Activated CD4-positive, CD25-positive, alpha-beta regulatory T cell treated with anti-CD3 and anti-CD28 coated beads, Interleukin-2, amount 50 U/mL, for 24 hours (primary cell): ENCODE results near the gene EHD4.

Experiments
- ATAC-seq, 2 donors: fragments of 150-1000 bp; cut with Tn5 transposase; one replicate each; pipeline ENCODE4 v1.10.0; 2021; ENCODE audit warnings: mild to moderate bottlenecking in 1 of 2, moderate library complexity in 1 of 2

The EHD4 gene

DNA sequence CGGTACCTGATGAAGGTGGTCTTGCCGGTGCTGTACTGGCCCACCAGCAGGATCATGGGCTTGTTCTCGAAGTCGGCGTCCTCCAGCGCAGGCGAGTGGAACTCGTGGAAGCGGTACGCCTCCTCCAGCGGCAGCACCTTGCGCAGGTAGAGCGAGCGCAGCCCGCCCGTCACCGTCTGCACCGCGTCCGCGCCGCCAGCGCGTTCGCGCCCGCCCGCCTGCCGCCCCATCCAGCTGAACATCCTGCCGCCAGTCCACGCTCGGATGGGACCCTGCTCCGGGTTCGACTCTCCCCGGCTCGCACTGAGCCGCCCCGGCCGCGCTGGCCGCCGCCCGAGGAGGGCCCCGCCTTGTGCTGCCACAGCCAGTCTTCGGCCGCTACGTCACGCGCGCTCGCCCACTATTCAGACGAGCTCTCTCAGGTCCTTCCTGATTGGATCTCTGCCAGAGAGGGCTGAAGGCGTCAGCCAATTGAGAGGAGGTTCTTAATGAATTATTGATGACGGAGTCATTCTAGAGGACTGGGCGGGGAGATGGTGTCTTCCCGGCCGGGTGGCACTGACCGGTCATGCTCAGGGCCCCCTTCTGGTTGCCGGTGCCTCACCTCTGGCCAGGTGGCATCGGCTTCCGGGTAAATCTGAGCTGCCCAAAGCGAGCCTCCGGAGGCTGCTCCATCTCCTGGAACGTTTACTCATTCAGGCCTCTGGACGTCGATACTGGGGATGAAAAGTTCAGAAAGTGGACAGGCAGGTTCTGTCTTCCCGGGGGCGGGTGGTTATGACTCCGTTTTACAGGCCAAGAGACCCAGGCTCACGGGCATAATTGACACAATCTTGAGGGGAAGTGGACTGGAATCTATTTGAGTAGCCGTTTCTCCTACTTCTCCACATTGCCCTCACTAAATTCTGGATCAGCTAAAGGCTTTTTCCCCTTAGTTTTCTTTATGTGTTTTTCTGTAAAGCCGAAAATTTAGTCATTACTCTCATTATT lies at the start of gene EHD4:
TSS of gene EHD4 (minus strand) at position 305 of the 990 bp plus-strand sequence. CDS start at position 242, 63 bp downstream.
- ATAC-seq = peak; percentile 84 to 86

DNA sequence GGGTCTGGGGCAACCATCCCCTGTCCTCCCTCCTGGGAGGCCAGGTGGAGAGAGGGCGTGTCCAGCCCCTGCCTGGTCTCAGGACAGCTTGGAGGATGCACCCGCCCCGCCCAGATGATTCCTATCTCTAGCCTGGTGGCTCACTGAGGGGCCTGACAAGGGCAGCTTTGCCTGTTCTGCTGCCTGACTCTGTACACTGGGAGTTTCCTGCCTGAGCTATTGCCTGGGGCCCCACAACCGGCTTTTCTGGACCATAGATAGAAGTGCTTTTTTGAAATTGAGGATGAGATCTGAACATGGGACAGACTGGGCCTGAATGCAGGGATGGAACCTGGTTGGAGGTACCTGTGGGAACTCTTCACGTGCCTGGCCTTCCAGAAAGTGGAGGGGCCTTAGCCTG lies 49.2 kb upstream of the EHD4 start:
- no peak for ATAC-seq

DNA sequence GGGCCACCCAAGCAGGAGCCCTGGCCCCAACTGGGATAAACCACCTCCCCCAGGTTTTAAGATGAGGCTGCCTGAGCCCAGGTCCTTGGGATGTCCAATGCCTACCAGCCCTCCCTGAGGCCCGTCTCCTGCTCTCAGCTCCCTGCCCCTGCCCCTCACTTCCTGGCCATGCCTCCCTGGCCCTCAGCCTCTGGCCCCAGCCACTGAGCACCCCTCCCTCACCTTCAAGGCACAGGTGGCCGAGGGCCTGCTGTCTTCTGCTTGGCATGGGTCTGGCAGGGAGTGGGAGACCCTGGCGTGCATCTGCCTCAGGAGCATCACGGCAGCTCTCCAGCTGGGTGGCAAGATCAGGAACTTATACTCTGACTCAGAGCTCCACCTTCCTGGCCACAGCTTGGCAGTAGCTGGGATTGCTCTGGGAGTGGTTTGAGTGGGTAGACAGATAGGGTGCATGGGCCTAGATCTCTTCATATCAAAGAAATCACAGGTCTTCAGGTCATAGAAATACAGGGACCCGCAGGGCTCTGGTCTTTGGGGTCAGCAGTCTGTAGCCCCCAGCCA lies 48.4 kb upstream of the EHD4 start, which contains the start of gene PLA2G4E:
TSS of gene PLA2G4E (minus strand) at position 330 of the 561 bp plus-strand sequence. CDS start at position 318, 12 bp downstream.
- ATAC-seq = no peak

DNA sequence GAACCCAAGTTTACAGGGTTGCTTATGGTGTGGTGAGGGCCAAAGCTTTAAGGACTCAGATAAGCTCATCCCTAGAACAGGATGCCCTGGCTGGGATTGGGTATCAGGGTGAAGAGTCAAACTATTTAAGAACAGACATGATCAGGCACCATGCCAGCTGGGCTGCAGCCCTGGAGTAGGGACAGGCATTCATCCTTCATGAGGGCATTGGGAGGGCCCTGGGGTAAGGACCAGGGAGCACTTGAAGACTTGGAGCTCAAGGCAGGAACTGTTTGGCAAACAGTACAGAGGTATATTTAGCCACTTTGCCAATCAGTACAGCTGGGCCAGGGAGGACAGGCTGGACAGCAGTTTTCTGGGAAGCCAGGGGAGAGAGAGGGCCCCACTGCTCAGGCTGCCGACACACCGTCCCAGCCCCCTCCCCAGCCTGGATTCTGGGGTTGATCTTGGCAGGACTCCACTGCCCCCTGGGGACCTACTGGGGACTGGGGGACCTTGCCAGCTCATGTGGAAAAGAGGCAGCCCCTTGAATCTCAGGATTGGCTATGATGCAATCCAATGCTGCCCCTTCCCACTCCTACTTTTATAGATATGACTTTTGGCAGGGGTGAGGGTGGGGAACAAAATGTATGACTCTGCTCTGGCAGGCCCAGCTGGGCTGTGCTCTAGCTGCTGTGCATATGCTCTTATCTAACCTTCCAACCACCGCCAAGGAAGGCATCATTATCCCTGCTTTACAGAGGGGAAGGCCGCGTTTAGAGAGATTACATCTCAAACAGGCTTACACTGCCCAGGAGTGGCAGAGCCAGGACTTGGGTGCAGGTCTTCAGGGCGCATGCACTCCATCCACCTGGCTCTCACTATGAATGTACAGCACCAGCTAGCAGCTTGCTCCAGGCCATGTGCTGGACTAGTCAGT lies 46.2 kb upstream of the EHD4 start:
- ATAC-seq = no peak

DNA sequence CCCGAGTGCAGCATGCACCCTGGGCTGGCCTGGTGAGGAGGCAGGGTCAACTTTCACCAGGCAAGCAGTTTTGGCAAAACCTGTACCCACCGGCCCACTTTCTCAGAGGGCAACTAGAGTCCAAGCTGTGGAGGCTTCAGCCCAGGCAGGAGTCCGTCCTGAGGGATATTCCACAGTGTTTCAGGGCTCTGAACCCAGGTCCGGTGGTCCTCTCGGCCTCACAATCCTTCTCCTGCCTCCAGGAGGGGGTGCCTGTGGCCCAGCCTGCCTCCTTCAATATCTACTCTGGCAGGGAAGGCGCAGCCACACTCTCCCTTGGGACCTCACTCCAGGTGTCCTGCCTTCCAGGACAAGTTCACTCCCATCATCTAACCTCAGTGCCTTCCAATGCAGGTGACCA lies 44.6 kb upstream of the EHD4 start:
- no peak for ATAC-seq

DNA sequence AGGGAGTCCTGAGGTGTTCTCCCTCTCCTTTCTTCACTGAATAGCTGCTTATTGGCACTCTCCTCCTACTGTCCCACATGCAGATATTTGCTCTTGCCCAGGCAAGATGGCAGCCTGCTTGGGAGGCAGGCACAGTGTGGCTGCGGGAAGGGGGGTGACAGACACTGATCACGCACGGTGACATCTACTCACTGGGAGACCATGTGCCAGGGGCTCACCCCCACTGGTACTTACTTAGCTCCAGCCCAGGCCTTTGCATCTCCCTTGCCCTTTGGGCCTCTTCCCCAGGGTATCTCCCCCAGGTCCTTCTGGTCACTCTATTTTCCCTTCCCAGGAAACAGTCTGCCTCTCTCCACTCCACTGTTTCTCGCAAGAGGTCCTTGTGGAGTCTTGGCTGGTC lies 42.0 kb upstream of the EHD4 start:
- ATAC-seq = no peak

DNA sequence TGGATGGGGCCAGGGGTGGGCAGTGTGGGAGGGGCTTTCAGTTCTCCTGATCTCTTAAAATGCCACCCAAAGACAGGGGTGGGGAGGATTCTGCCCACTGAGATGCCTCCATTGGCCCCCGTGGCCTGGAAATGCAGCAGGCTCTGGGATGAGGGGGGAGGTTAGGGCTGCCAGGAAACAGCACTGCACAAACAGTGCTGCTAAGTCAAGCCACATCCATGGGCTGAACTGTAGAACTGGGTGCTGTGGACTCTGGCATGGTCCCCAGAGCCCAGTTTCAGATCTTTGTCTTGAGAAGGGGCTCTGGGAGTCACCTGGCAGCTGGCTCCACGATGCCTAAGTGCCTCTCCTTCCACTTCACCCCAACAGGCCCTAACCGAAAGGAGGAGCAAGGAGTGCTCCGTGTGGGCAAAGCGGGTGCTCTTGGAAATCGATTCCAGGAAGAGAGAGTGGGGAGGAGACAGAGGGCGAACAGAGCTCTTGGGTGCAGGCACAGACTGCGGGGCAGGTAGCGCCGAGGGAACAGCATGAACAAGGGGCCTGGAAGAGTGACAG lies 40.6 kb upstream of the EHD4 start:
- ATAC-seq = no peak

DNA sequence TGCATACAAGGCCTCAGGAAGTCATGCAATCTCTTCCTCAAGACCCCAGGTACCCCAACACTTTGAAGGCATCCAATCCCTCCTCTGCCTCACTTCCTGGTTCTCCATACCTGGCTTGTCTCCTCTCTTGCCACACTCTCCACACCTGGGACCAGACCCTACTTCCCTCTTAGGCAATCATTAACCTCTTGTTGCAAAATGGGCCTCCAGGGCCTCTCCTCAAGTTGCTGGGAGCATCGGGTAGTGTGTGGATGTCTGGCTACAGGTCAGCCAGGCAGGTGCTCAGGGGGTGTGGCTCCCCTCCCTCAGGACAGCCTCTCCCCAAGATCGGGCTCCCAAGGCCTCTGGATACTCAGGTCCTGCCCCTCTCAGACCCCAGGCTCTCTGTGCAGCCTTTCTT lies 39.9 kb upstream of the EHD4 start:
- no peak for ATAC-seq

DNA sequence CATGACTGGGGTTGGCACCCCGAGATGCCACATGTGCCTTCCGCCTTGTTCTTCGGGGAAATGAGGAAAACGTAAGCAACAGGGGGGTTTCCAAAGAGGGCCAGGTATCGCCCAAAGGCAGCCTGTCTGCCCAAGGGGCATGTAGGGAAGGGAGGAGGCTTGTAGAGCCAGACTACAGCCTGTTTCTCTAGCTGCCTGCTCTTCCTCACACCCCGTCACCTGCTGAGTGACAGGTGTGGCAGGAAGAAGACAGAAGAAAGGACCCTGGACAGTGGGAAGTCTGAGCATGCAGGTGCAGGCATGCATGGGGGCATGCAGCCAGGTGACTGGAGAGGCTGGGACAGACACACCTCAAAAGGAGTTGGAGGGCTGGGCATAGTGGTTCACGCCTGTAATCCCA lies 38.7 kb upstream of the EHD4 start:
- ATAC-seq = no peak

DNA sequence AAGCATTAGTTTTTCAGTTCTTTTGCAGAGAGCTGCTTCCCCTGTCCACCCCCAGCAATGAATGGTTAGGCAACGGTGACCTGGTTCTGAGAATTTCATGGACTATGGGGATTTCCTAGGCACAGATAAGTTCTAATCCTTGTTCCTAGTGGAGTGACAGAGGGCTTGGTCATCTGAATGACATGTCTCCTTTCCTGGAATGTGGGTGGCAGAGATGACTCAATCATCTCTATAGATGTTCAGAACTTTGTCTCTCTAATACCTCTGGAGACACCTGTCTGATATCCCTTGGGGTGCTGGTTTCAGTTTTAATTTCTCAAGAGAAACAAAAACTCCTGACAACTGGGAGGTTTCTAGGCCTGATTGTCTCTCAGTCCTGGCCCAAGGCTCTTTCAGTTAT lies 38.1 kb upstream of the EHD4 start:
- peak; percentile 82 to 92 for ATAC-seq

DNA sequence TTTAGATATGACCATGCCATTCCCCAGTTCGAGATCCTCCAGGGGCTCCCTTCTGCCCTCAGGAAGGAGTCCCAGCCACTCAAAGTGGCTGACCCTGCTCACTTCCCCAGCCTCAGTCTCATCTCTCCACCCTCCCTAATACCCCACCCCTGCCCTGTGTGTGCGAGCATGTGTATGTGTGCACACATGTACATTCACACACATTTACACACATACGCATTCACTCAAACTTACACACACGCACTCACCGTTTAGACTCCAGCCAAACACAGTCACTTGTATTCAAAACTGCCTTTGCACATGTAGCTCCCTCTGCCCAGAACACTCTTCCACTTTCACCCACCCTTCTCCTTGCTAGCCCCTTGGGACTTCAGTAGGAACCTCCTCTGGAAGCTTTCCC lies 37.1 kb upstream of the EHD4 start:
- ATAC-seq = no peak

DNA sequence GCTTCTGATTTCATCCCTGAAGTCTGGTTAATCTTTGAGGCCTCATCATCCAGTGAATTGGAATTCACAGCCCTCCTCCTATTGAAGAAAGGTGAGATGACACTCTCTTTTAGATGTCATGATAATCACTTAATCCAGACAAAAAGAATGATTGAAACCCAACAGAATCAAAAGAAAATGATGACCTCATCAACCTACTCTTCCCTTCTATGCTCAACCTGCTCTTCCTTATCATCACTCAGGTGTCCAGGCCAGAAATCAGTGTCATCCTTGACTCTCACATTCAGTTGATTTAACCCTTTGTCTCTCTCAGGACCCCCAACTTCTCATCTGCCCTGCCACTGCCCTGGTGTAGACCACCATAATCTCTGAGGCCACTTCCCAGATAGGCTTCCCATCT lies 36.7 kb upstream of the EHD4 start:
- ATAC-seq = no peak

DNA sequence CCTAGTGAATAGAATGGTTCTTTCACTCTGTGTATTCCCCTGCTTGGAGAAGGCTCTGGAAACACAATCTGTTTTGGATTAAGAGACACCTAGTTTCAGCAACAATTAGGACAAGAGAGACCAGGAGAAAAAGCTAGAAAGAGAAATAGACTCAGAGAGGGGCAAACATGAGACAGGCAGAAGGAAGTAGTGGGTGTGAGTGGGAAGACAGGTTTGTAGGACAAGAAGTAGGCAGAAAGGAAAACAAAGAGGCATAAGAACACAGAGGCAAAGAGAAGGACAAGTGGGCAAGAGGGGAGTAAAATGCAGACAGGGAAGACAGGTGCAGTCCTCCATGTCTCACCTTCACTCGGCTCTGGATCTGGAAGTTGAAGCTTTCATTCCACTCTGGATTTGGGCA lies 35.0 kb upstream of the EHD4 start:
- no peak for ATAC-seq

DNA sequence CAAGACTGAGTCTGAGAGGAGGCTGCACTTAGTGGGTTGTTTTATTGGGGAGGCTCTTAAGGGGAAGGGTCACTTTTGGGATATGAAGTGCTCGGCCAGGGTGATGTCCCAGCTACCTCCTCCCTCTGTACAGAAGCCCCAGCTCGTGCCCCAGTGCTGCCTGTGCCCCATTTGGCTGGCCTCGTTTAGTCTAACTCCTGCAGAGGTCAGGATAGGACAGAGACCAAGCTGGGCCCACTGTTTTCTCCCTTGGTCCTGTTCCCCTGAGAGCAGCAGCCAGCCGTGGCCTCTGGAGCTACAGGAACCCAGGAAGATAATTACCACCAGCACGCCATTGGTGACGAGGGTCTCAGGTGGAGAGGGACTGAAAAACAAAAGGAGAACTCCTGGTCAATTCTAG lies 30.0 kb upstream of the EHD4 start:
- ATAC-seq = no peak

DNA sequence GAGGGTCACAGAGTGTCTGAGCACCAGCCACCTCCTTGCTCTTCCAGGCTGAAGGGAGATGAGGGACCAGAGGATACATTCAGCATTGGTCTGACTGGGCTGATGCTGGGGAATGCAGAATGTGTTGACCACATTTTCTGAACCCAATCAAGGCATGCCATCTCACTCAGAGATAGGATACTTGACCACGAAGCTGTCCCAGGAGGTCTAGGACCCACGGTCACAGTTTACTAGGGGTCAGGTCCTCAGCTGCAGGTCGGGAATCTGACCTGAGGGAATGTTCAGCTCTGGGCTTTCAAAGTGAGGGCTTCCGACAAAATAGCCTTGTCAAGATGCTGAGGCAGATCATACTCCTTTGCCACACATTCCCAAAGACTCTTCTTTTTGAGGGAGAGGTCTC lies 28.9 kb upstream of the EHD4 start:
- ATAC-seq = no peak

DNA sequence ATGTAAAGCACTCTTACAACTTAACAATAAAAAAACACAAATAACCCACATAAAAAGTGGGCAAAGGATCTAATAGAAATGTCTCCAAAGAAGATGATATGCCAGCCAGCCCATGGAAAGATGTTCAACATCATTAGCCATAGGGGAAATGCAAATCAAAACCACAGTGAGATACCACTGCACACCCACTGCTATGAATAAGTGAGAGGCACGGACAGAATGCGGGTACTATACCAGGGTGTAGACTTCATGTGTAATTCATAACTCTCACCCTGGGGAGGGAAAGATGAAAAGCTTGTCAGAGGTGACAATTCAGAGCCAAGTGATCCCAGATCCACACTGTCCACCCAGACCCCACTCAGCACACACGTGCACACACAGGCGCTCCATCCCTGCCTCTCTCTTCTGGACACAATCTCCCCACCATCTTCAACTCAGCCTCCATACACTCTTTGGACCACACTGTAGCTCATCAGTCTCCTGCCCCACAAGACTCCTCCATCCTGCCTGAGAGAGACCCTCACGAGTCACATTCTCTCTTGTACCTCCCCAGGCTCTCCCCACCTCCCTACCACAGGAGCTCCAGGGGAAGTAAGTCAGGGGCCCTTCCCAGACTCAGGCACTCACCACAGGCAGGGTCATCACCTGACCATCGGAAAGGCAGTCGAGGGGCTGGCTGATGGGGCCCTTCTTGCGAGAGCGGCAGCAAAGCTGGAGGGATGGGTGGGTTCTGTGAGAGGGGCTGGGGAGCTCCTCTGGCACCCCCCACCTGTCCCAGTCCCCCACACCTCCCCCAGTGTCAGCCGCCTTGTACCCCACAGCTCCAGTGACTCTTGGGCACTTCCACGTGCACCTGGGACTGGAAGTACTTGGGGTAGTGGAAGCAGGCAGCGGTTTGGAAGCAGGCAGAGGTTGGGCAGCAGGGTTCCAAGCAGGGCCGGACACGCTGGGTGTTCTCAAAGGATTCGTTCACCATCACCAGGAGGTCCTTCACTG lies 27.2 kb upstream of the EHD4 start:
- ATAC-seq = peak; percentile 60 to 71

DNA sequence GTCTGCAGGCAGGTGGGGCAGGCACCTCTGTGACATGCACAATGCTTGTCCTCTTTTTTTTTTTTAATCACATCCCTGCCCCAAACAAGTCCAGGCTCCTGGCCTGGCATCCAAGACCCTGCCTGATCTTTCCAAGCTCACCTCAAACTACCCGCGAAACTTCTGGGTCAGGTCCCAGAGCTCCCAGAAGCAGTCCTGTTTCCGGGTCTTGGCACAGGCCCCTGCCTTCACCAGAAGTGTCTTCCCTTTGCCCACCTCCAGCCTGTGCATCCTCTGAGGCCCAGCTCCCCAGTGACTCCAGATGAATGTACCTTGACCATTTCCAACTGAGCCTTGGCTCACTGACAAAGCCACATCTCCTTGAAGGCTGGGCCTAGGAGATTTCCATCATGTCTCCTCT lies 25.5 kb upstream of the EHD4 start:
- no peak for ATAC-seq

DNA sequence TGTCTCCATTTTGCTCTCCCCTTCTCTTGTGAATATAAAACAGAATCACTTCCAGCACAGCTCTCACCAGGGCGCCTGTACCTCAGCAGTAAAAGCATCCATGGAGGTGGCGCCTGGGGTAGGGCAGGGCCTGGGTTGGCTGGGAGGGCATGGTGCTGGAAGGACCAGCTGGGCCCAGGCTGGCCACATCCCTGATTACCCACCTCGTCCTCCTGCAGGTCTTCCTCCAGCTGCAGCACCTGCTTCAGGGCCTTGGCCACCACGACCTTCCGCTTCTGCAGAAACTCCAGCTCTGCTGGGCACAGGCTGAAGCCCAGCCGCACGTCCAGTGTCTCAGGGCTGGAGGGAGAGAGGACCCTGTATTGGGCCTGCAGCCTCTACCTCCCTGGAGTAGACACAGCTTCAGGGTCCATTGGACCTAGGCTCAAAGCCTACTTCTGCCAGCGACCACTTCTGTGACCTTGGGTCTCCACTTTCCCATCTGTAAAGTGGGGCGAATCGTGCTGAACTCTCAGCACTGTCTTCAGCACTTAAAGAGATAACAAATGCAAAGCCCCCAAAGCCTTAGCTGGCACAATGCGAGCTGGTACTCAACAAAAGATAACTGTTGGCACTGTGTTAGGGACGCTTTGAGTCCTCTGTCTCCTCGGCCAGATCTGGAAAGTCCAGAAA lies 24.7 kb upstream of the EHD4 start:
- no peak for ATAC-seq

DNA sequence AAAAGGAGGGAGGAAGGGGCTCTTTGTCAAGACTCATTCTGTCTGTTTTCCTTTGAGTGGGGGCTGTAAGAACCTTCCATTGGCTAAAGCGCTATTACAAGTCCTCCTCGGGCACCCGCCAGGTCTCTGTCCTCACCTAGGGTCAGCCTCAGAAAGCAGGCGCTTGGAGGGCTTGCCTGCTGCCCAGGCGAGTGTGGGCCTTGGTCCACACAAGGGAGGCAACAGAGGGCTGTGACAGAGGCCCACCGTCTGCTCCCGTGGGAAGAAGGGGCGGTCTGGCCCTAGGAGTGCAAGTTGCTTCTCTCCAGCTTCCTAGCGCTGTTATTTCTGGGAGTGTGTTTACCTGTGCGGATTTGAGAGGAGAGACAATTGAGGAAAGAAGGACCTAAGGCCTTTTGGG lies 24.0 kb upstream of the EHD4 start:
- ATAC-seq = no peak

DNA sequence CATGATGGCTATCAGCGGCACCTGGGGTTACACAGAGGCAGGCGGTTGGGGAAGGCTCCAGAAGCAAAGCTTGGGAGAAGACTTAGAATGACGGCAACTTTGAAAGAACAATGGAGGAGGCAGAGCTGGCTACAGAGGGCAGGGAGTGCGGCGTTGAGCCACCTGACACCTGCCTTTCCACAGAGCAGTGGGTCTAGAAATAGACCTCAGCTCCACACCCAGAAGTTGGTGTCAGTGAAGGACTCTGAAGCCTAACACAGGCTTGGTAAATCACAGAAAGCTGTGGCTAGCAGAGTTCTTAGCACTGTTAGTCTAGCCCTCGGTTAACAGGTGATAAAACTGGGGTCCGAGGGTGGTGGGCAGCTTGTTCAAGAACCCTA lies 23.1 kb upstream of the EHD4 start:
- no peak for ATAC-seq
